M059J (cell line): ENCODE results near the gene FRMD4B. TPM values are rescaled to one million over a fixed set of nuclear protein-coding genes. Genes with fewer than 3 reads are reported as not detected.

Experiments
- DNase-seq: peaks from one replicate; pipeline ENCODE4 v3.0.0-alpha.2; 2012; ENCODE audit warnings: low read depth
- total RNA-seq: library from RNA; depleted of rRNA; stranded (reverse); fragments of >200 nt; shearing (Covaris generic); gene quantifications from 2 replicates; pipeline ENCODE4 v1.2.3, GENCODE V29; 2014

FRMD4B gene
- total RNA-seq, 1 experiment from 2014 or later = 0.25 TPM

- DNase-seq = no peak
Measured at GRCh38 chr3:69405067-69405466, 19.2 kb upstream of the FRMD4B start.

- no peak for DNase-seq
Measured at GRCh38 chr3:69403454-69403853, 17.6 kb upstream of the FRMD4B start.

- DNase-seq = no peak
Measured at GRCh38 chr3:69400683-69401082, 14.8 kb upstream of the FRMD4B start.

- DNase-seq = no peak
Measured at GRCh38 chr3:69392850-69393249, 7.0 kb upstream of the FRMD4B start.

- DNase-seq = no peak
Measured at GRCh38 chr3:69392415-69392814, 6.5 kb upstream of the FRMD4B start.

- no peak for DNase-seq
Measured at GRCh38 chr3:69391554-69391953, 5.7 kb upstream of the FRMD4B start.

GRCh38 chr3:69390771-69391170, 4.9 kb upstream of the FRMD4B start:
- no peak for DNase-seq

GRCh38 chr3:69389520-69390248, 3.8 kb upstream of the FRMD4B start:
- DNase-seq = peak; percentile 26

GRCh38 chr3:69388241-69388640, 2.4 kb upstream of the FRMD4B start:
- DNase-seq = no peak

GRCh38 chr3:69386556-69387385, 883 bp upstream of the FRMD4B start:
- no peak for DNase-seq

- no peak for DNase-seq
Measured at GRCh38 chr3:69385123-69385722, 665 bp downstream of the FRMD4B start.

GRCh38 chr3:69384326-69384725, 1.6 kb downstream of the FRMD4B start:
- no peak for DNase-seq

GRCh38 chr3:69379661-69380060, 6.2 kb downstream of the FRMD4B start:
- DNase-seq = no peak

- no peak for DNase-seq
Measured at GRCh38 chr3:69378112-69378802, 7.6 kb downstream of the FRMD4B start.

GRCh38 chr3:69377262-69377661, 8.6 kb downstream of the FRMD4B start:
- DNase-seq = no peak

GRCh38 chr3:69376731-69377130, 9.2 kb downstream of the FRMD4B start:
- DNase-seq = no peak

GRCh38 chr3:69371816-69372215, 14.1 kb downstream of the FRMD4B start:
- no peak for DNase-seq

GRCh38 chr3:69370901-69371301, 15.0 kb downstream of the FRMD4B start:
- peak; percentile 20 for DNase-seq

GRCh38 chr3:69370156-69370883, 15.6 kb downstream of the FRMD4B start:
- peak; percentile 15 for DNase-seq

GRCh38 chr3:69368129-69368741, 17.7 kb downstream of the FRMD4B start:
- DNase-seq = peak; percentile 16

GRCh38 chr3:69367586-69367985, 18.3 kb downstream of the FRMD4B start:
- no peak for DNase-seq
